SK-N-SH treated with all-trans-retinoic acid at 6 μM for 48 hours (cell line): ENCODE data around the gene CHD3.

Experiments used
- ARNTL ChIP-seq: fragments of 450-650 bp; formaldehyde crosslinking; IDR thresholded peaks from 2 replicates; pipeline ENCODE4 v1.5.0; 2020; ENCODE audit warnings: low read depth, mild to moderate bottlenecking, moderate library complexity, borderline replicate concordance
- ZFP3 ChIP-seq: fragments of 250-450 bp; sonication (Bioruptor Pico); IDR thresholded peaks from 2 replicates; pipeline ENCODE4 v1.5.0; 2020; ENCODE audit warnings: mild to moderate bottlenecking, moderate library complexity
- TF ChIP-seq, protein P1 (sequence below): fragments of 250-450 bp; sonication (Bioruptor Pico); IDR thresholded peaks from 2 replicates; pipeline ENCODE4 v1.5.1; 2020; ENCODE audit warnings: low read depth, mild to moderate bottlenecking, moderate library complexity

DNA sequence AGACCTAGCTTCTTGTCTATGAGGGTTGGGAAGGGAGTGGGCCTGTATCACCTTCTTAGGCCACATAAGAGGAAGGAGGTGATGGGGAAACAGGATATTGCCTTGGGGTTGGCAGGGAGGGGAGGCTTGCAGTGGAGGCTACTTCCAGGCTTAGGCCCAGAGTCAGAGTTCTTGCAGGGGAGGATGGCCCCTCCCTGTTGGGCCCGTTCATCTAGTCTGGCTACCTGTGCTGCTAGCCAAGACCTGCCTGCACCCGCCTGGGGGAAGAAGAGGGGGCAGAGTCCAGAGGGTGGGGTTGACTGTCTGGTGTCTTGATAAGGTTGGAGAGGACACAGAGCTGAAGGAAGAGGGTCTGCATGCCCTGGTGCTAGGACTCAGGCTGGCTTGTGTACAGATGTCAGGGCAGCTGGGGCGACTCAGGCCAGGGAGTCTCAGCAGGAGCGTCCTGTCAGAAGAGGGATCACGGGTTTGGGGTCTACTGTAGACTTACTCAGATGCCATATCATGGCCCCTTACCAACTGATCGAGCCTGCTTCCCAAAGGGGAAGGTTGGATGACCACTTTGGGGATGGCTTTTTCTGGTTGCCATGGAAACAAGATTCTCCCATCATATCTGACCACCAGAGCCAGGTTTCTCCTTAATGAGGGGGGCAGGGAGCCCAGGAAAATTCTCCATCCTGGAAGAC is 49.3 kb upstream of the CHD3 start:
- TF ChIP-seq ARNTL (no peak), ZFP3 (CRISPR knock-in tag) (no peak)
- TF ChIP-seq, protein P1, sequence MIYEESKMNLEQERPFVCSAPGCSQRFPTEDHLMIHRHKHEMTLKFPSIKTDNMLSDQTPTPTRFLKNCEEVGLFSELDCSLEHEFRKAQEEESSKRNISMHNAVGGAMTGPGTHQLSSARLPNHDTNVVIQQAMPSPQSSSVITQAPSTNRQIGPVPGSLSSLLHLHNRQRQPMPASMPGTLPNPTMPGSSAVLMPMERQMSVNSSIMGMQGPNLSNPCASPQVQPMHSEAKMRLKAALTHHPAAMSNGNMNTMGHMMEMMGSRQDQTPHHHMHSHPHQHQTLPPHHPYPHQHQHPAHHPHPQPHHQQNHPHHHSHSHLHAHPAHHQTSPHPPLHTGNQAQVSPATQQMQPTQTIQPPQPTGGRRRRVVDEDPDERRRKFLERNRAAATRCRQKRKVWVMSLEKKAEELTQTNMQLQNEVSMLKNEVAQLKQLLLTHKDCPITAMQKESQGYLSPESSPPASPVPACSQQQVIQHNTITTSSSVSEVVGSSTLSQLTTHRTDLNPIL (CRISPR knock-in tag): no peak
